H9 (cell line): ENCODE results near the gene SLC44A2. TPM values are rescaled to one million over a fixed set of nuclear protein-coding genes. Genes with fewer than 3 reads are reported as not detected.

ENCODE experiments used
- DNase-seq: peaks from one replicate; pipeline ENCODE4 v3.0.0-alpha.2; 2017
- H2AFZ ChIP-seq: one replicate; pipeline ENCODE4 v1.6.1; 2013; ENCODE audit warnings: mild to moderate bottlenecking, low read length, control low read depth, moderate library complexity
- H2AK5ac ChIP-seq: 2 replicates; pipeline ENCODE4 v1.6.1; 2013; ENCODE audit warnings: low read length, control low read depth, mixed read lengths; ENCODE audit not compliant: insufficient read length
- H2BK120ac ChIP-seq: one replicate; pipeline ENCODE4 v1.6.1; 2013; ENCODE audit warnings: low read depth, mild to moderate bottlenecking, low read length, control low read depth, inconsistent platforms; ENCODE audit not compliant: poor library complexity, severe bottlenecking
- H2BK12ac ChIP-seq: 2 replicates; pipeline ENCODE4 v1.6.1; 2013; ENCODE audit warnings: low read length, control low read depth, mixed read lengths, low read depth; ENCODE audit not compliant: insufficient read length
- H2BK15ac ChIP-seq: 2 replicates; pipeline ENCODE4 v1.6.1; 2013; ENCODE audit warnings: low read depth, low read length, control low read depth
- H2BK20ac ChIP-seq: one replicate; pipeline ENCODE4 v1.6.1; 2013; ENCODE audit warnings: low read depth, mild to moderate bottlenecking, low read length, control low read depth, inconsistent platforms; ENCODE audit not compliant: poor library complexity, severe bottlenecking
- H2BK5ac ChIP-seq: 2 replicates; pipeline ENCODE4 v1.6.1; 2013; ENCODE audit warnings: low read length, control low read depth, mixed read lengths; ENCODE audit not compliant: insufficient read length
- H3K14ac ChIP-seq: 2 replicates; pipeline ENCODE4 v1.6.1; 2013; ENCODE audit warnings: low read length, control low read depth; ENCODE audit not compliant: insufficient read depth
- H3K18ac ChIP-seq: 2 replicates; pipeline ENCODE4 v1.6.1; 2013; ENCODE audit warnings: low read depth, mild to moderate bottlenecking, mixed read lengths, low read length, control low read depth; ENCODE audit not compliant: insufficient read length
- H3K23ac ChIP-seq: 2 replicates; pipeline ENCODE4 v1.6.1; 2013; ENCODE audit warnings: low read length, control low read depth, mixed read lengths, low read depth; ENCODE audit not compliant: insufficient read length
- H3K23me2 ChIP-seq: 2 replicates; pipeline ENCODE4 v1.6.1; 2013; ENCODE audit warnings: low read depth, mild to moderate bottlenecking, mixed read lengths, low read length, control low read depth; ENCODE audit not compliant: insufficient read length, poor library complexity, severe bottlenecking
- H3K27ac ChIP-seq: 2 replicates; pipeline ENCODE4 v1.5.1; 2013; ENCODE audit warnings: low read length, control low read depth, mixed read lengths, low read depth; ENCODE audit not compliant: insufficient read length
- H3K27me3 ChIP-seq: 2 replicates; pipeline ENCODE4 v1.6.1; 2013; ENCODE audit warnings: low read length, control low read depth, inconsistent platforms; ENCODE audit not compliant: insufficient read depth
- H3K4ac ChIP-seq: 2 replicates; pipeline ENCODE4 v1.6.1; 2013; ENCODE audit warnings: low read depth, mild to moderate bottlenecking, control low read depth, inconsistent platforms, low read length, moderate library complexity
- H3K4me1 ChIP-seq: 2 replicates; pipeline ENCODE4 v1.6.1; 2013; ENCODE audit warnings: low read length, control low read depth, inconsistent platforms; ENCODE audit not compliant: insufficient read depth
- H3K4me2 ChIP-seq: 2 replicates; pipeline ENCODE4 v1.6.1; 2013; ENCODE audit warnings: low read length, control low read depth, mixed read lengths; ENCODE audit not compliant: insufficient read length, insufficient read depth
- H3K56ac ChIP-seq: 2 replicates; pipeline ENCODE4 v1.6.1; 2013; ENCODE audit warnings: low read depth, mild to moderate bottlenecking, mixed read lengths, low read length, control low read depth; ENCODE audit not compliant: insufficient read length
- H3K79me1 ChIP-seq: 2 replicates; pipeline ENCODE4 v1.6.1; 2013; ENCODE audit warnings: low read depth, mild to moderate bottlenecking, moderate library complexity, low read length, control low read depth, inconsistent platforms; ENCODE audit not compliant: insufficient read depth, poor library complexity, severe bottlenecking
- H3K79me2 ChIP-seq: 2 replicates; pipeline ENCODE4 v1.6.1; 2013; ENCODE audit warnings: low read length, control low read depth, inconsistent platforms; ENCODE audit not compliant: insufficient read depth
- H3K9ac ChIP-seq: 2 replicates; pipeline ENCODE4 v1.6.1; 2013; ENCODE audit warnings: low read length, control low read depth, mixed read lengths; ENCODE audit not compliant: insufficient read length; ENCODE audit errors: extremely low read depth
- H3K9me3 ChIP-seq: one replicate; pipeline ENCODE4 v1.6.1; 2013; ENCODE audit warnings: low read depth, low read length, inconsistent platforms; ENCODE audit not compliant: control insufficient read depth
- H3T11ph ChIP-seq: one replicate; pipeline ENCODE4 v1.6.1; 2013; ENCODE audit warnings: mild to moderate bottlenecking, low read length, control low read depth, inconsistent platforms
- H4K20me1 ChIP-seq: one replicate; pipeline ENCODE4 v1.6.1; 2013; ENCODE audit not compliant: control insufficient read depth, insufficient read length, insufficient read depth
- H4K5ac ChIP-seq: 2 replicates; pipeline ENCODE4 v1.6.1; 2013; ENCODE audit warnings: low read depth, mild to moderate bottlenecking, mixed read lengths, low read length, control low read depth; ENCODE audit not compliant: insufficient read length
- H4K8ac ChIP-seq: replicated peaks from 2 replicates; pipeline ENCODE4 v1.6.1; 2013; ENCODE audit warnings: low read length, control low read depth, mixed read lengths, low read depth; ENCODE audit not compliant: insufficient read length
- H4K91ac ChIP-seq: 2 replicates; pipeline ENCODE4 v1.6.1; 2013; ENCODE audit warnings: low read depth, mild to moderate bottlenecking, moderate library complexity, mixed read lengths, low read length, control low read depth; ENCODE audit not compliant: insufficient read length
- H3K27ac Mint-ChIP-seq, 3 experiments: 2 replicates in 2 of 3; 3 replicates in 1 of 3; pipeline ENCODE4 v1.8.0; 2020 to 2021; ENCODE audit warnings: mixed read lengths in 3 of 3, mild to moderate bottlenecking in 1 of 3, moderate library complexity in 1 of 3
- H3K27me3 Mint-ChIP-seq: 2 replicates; pipeline ENCODE4 v1.8.0; 2021; ENCODE audit warnings: low read depth, mild to moderate bottlenecking, moderate library complexity, mixed read lengths
- H3K36me3 Mint-ChIP-seq, 3 experiments: 2 replicates in 2 of 3; 3 replicates in 1 of 3; pipeline ENCODE4 v1.8.0; 2020 to 2021; ENCODE audit warnings: low read depth in 3 of 3, mixed read lengths in 3 of 3; ENCODE audit not compliant: insufficient read depth in 1 of 3
- H3K4me1 Mint-ChIP-seq, 2 experiments: 2 replicates each; pipeline ENCODE4 v1.8.0; 2020; ENCODE audit warnings: mixed read lengths in 2 of 2
- H3K4me3 Mint-ChIP-seq, 2 experiments: 2 replicates in 1 of 2; 3 replicates in 1 of 2; pipeline ENCODE4 v1.8.0; 2020 to 2021; ENCODE audit warnings: mild to moderate bottlenecking in 2 of 2, mixed read lengths in 2 of 2, moderate library complexity in 1 of 2
- H3K9me3 Mint-ChIP-seq, 2 experiments: 2 replicates in 1 of 2; 3 replicates in 1 of 2; pipeline ENCODE4 v1.8.0; 2020; ENCODE audit warnings: mild to moderate bottlenecking in 2 of 2, mixed read lengths in 2 of 2, moderate library complexity in 1 of 2
- CTCF ChIP-seq: fragments of 200-600 bp; sonication (generic); conservative IDR thresholded peaks from 3 replicates; pipeline ENCODE4 v1.8.0; 2021; ENCODE audit warnings: antibody characterized with exemption, mild to moderate bottlenecking
- WGBS: extraction: QIAGEN DNeasy Blood & Tissue Kit; methylation state at CpG from one replicate; pipeline ENCODE4 v1.1.7; 2013; ENCODE audit warnings: missing lambda C conversion rate, low lambda C conversion rate, mixed read lengths; ENCODE audit not compliant: insufficient read length; ENCODE audit errors: extremely low coverage; 5-methylcytosine and 5-hydroxymethylcytosine counted together
- total RNA-seq: library from RNA; stranded (reverse); gene quantifications from 2 replicates; pipeline ENCODE4 v1.2.1, GENCODE V29; 2021

Gene SLC44A2
- total RNA-seq, 1 experiment from 2014 or later, result 121 TPM

GRCh38 chr19:10640361-10640760 is 15.0 kb downstream of the SLC44A2 start:
- H2BK120ac ChIP-seq, result no peak overlapping the region
- H3K4ac ChIP-seq, result no peak overlapping the region
- no peak overlapping the region for H2BK15ac ChIP-seq
- Mint-ChIP-seq H3K9me3 (no peaks in the 10 kb centered on the region), H3K27me3 (no peaks in the 10 kb centered on the region), H3K36me3 (peaks cover 37 to 81% (median 70%) of the 10 kb centered on the region in 3 experiments; a peak in 6 of 7 replicates), H3K27ac (no peak overlapping the region), H3K4me3 (no peak overlapping the region), H3K4me1 (peaks cover 34 to 41% of the 10 kb centered on the region in 2 experiments)
- no peaks in the 10 kb centered on the region for H3K79me1 ChIP-seq
- no peaks in the 10 kb centered on the region for H3K23me2 ChIP-seq
- H2BK12ac ChIP-seq, result no peak overlapping the region
- no peak overlapping the region for H3K56ac ChIP-seq
- H4K20me1 ChIP-seq, result no peaks in the 10 kb centered on the region
- no peak overlapping the region for H3K18ac ChIP-seq
- H2BK20ac ChIP-seq, result no peak overlapping the region
- no peak for DNase-seq
- H2AFZ ChIP-seq, result no peak overlapping the region
- H3K4me2 ChIP-seq, result no peak overlapping the region
- H3K27ac ChIP-seq, result no peak overlapping the region
- no peak overlapping the region for H3T11ph ChIP-seq
- H2AK5ac ChIP-seq, result no peak overlapping the region
- no peak overlapping the region for H3K9ac ChIP-seq
- H4K5ac ChIP-seq, result no peak overlapping the region
- no peaks in the 10 kb centered on the region for H3K79me2 ChIP-seq
- H2BK5ac ChIP-seq, result no peak overlapping the region
- no peak overlapping the region for H4K91ac ChIP-seq
- no peak overlapping the region for H3K14ac ChIP-seq
- H4K8ac ChIP-seq, result no peak overlapping the region
- no peak overlapping the region for H3K23ac ChIP-seq
- no peak for TF ChIP-seq CTCF
- H3K27me3 ChIP-seq, result no peaks in the 10 kb centered on the region
- peaks cover 3% of the 10 kb centered on the region; the same call in 1 of the 2 replicates for H3K4me1 ChIP-seq
- no peaks in the 10 kb centered on the region for H3K9me3 ChIP-seq
- WGBS, result no CpG with 5 or more reads among the region's 2 CpGs
